HG02938 (cell line): Measurements from ENCODE around the gene FBXO33.
"Not testable (repeated sequence)": the region's sequence is repeated elsewhere in the genome, so short reads cannot be mapped to it uniquely, and the experiment has no call there.

Experiments
- ATAC-seq: cut with Tn5 transposase; IDR thresholded peaks from one replicate; pipeline ENCODE4 v1.9.1; 2021; ENCODE audit warnings: mild to moderate bottlenecking, moderate library complexity; ENCODE audit not compliant: unreplicated experiment

Gene FBXO33

DNA sequence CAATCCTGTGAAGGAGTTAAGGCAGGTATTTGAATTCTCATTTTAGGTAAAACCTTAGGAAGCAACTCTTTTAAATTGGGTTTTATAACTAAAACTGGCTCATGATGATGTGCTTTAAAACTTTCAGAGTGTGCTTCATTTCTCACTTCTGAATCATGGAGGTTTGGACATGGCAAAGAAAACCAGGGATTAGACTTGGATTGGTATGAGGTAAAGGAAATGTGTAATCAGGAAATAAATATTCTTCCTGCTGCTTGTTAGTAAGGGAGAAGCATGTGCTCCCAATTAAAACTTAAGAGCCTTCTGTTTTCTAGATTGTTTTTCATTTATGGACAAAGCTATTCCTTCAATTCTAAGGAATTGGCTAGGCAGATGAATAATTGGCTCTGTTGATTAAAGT is 57.4 kb downstream of the FBXO33 start:
- no peak for ATAC-seq

GRCh38 chr14:39372656-39373055 is 59.6 kb downstream of the FBXO33 start:
- no peak for ATAC-seq

GRCh38 chr14:39370415-39370814 is 61.8 kb downstream of the FBXO33 start:
- no peak for ATAC-seq

DNA sequence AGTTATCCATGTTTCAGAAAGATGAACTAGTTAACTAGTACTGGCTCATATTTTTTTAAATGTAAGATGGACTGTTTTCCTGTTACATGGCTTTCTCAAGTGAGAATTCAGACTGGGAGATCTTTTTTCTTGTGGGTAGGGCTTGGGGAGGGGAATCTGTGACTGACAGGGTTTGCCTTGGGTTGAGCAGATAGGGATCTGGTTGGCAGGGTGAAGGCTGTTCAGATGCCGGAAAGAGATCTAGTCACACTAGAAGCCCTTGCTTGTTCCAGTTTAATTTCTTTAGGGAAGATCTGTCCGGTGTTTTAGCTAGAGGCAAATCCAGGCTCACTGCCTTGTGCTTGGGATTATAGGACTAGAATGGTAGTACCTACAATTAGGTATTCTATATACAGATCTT is 63.2 kb downstream of the FBXO33 start:
- ATAC-seq, result no peak

- ATAC-seq, result no peak
Measured at GRCh38 chr14:39368261-39368959, 63.8 kb downstream of the FBXO33 start.

DNA sequence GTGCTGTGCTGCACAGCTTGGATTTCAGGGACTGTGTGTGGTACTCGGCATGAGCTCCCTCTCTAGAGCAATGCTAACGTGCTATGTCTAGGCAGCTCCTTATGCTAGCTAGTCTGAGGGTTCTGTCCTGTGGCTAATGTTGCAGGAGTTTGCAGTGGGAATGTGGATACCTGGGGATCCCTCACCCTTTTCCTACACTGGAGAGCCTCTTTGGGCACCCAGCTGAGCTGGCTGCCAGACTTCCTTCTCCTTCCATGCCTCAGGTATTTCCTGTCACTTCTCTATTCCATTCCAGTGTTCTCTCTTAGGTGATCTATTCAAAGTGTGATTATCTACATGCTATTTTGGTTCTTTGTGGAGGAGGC is 64.9 kb downstream of the FBXO33 start:
- no peak for ATAC-seq

GRCh38 chr14:39366460-39367386 is 65.5 kb downstream of the FBXO33 start:
- ATAC-seq, result no peak

- ATAC-seq, result no peak
Measured at GRCh38 chr14:39365354-39365753, 66.9 kb downstream of the FBXO33 start.

DNA sequence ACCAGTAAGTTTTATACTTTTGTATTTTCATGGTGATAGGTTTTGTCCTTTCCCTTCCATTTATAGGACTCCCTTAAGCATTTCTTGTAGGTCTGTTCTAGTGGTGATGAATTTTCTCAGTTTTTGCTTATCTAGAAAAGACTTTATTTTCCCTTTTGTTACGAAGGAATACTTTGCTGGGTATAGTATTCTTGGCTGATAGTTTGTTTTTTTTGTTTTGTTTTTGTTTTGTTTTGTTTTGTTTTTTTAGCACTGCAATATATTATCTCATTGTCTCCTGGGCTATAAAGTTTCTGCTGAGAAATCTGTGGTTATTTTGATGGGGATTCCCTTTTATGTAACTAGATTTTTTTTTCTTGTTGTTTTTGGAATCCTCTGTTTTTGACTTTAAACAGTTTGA is 67.7 kb downstream of the FBXO33 start:
- no peak for ATAC-seq

- ATAC-seq, result not testable (repeated sequence)
Measured at GRCh38 chr14:39361556-39361955, 70.7 kb downstream of the FBXO33 start.

- ATAC-seq, result no peak
Measured at GRCh38 chr14:39360316-39360715, 71.9 kb downstream of the FBXO33 start.

DNA sequence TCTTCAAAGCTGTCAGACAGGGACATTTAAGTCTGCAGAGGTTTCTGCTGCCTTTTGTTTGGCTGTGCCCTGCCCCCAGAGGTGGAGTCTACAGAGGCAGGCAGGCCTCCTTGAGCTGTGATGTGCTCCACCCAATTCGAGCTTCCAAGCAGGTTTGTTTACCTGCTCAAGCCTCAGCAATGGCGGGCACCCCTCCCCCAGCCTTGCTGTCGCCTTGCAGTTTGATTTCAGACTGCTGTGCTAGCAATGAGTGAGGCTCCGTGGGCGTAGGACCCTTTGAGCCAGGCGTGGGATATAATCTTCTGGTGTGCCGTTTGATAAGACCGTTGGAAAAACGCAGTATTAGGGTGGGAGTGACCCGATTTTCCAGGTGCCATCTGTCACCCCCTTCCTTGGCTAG is 73.2 kb downstream of the FBXO33 start:
- ATAC-seq, result not testable (repeated sequence)

- ATAC-seq, result no peak
Measured at GRCh38 chr14:39351708-39352107, 80.5 kb downstream of the FBXO33 start.

GRCh38 chr14:39350866-39351265 is 81.4 kb downstream of the FBXO33 start:
- ATAC-seq, result no peak
